GM18873 (cell line): ENCODE results near the gene CSAG3.
"Not testable (repeated sequence)": the region's sequence is repeated elsewhere in the genome, so short reads cannot be mapped to it uniquely, and the experiment has no call there.

Experiments
- ATAC-seq: cut with Tn5 transposase; IDR thresholded peaks from one replicate; pipeline ENCODE4 v1.9.1; 2021; ENCODE audit warnings: mild to moderate bottlenecking, moderate library complexity, moderate number of reproducible peaks; ENCODE audit not compliant: unreplicated experiment, low FRiP score

Gene CSAG3

DNA sequence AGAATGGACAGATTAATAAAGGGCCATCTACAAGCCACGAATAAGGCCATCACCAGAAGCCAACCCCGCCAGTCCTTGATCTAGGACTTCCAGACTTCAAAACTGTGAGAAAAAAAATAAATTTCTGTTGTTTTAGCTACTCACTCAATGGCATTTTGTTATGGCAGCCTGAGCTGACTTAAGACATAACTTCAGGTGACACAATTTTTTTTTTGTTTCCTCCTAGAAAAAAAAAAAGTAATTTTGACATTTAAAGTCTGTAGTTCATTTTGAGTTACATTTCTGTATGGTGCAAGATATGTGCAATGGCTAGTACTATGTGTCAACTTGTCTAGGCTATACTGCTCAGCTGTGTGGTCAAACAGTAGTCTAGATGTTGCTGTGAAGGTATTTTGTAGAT lies at the start of gene CSAG3:
CSAG3 (plus strand) TSS at position 301 of the 400 bp plus-strand sequence.
- ATAC-seq = not testable (repeated sequence)

DNA sequence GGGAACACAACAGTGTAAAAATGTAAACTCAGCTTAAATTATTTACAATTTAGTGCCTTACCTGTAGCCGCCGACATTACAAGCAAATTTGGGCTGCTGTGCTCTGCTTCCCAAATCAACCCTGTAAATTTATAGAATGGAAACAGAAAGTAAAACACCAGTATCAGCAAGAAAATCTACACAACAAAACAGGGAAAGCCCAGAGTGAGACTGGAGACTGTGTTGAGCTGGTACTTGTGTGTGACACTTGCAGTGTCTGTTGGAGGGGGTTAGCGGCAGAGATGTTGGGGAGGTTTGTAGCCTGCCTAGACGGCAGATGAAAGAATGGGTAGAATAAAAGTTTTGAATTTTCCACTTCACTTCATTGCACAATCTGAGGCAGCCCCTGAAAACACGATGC lies 45.8 kb upstream of the CSAG3 start:
- not testable (repeated sequence) for ATAC-seq

GRCh38 chrX:152713815-152714787 lies 44.9 kb upstream of the CSAG3 start, which contains the start of gene MAGEA2B:
Gene MAGEA2B, plus strand, starts transcription at chrX:152714628. Its CDS starts 2,479 bp downstream, at chrX:152717107.
- not testable (repeated sequence) for ATAC-seq

DNA sequence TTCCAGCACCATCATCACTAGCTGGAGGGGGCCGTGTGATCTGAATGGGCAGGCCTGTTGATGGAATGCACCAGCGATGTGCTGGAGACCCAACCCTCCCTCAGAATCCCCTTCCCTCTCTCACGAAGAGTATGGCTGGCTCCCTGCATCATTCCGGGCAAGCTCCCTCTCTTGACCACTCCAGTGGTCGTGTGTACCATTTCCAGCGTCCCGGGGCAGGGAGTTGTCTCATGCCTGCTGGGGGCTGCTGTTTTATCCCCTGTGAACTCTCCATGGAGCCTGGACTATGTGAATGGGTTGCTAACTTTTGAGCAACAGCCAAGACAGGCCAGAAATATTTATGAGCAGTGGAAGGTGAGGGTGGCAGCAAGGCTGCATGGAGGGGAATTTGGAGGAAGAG lies 33.6 kb upstream of the CSAG3 start:
- no peak for ATAC-seq

- no peak for ATAC-seq
These were observed 25.6 kb upstream of the CSAG3 start, which contains the start of the genes CSAG1 and MAGEA12 for GRCh38 chrX:152733261-152733975. Gene CSAG1, minus strand, starts transcription at chrX:152733721. Its CDS starts 1,261 bp downstream, at chrX:152732460. Gene MAGEA12, plus strand, starts transcription at chrX:152733757. Its CDS starts 2,405 bp downstream, at chrX:152736162.

GRCh38 chrX:152734143-152734858 lies 24.7 kb upstream of the CSAG3 start:
- not testable (repeated sequence) for ATAC-seq

DNA sequence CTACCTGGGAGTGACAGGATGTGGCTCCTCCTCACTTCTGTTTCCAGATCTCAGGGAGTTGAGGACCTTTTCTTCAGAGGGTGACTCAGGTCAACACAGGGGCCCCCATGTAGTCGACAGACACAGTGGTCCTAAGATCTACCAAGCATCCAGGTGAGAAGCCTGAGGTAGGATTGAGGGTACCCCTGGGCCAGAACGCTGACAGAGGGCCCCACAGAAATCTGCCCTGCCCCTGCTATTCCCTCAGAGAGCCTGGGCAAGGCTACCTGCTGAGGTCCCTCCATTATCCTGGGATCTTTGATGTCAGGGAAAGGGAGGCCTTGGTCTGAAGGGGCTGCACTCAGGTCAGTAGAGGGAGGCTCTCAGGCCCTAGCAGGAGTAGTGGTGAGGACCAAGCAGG lies 23.9 kb upstream of the CSAG3 start:
- ATAC-seq = no peak

GRCh38 chrX:152735860-152736511 lies 23.0 kb upstream of the CSAG3 start:
- ATAC-seq = no peak

DNA sequence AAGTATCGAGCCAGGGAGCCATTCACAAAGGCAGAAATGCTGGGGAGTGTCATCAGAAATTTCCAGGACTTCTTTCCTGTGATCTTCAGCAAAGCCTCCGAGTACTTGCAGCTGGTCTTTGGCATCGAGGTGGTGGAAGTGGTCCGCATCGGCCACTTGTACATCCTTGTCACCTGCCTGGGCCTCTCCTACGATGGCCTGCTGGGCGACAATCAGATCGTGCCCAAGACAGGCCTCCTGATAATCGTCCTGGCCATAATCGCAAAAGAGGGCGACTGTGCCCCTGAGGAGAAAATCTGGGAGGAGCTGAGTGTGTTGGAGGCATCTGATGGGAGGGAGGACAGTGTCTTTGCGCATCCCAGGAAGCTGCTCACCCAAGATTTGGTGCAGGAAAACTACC lies 22.5 kb upstream of the CSAG3 start:
- ATAC-seq = not testable (repeated sequence)

DNA sequence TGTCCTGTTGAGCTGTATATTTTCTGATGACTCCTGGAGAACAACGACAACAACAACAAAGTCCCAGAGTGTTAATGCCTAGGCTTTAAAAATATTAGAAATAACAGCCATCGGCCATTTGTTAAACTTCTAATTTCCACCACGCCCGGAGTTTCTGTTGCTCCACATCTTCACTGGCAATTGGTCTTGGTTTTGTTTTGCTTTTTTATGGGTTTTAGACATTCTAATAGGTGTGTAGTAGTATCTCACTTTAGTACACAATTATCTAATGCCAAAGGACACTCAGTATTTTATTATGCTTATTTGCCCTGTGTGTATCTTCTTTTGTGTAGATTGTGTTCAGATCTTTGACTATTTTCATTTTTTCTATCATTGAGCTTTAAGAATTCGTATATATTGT lies 20.5 kb upstream of the CSAG3 start:
- ATAC-seq = no peak

GRCh38 chrX:152753686-152754650 lies 5.0 kb upstream of the CSAG3 start, which contains the start of gene MAGEA2:
Gene MAGEA2, minus strand, starts transcription at chrX:152753842. Its CDS starts 2,479 bp downstream, at chrX:152751363.
- ATAC-seq = not testable (repeated sequence)

- not testable (repeated sequence) for ATAC-seq
These were observed 4.1 kb upstream of the CSAG3 start for GRCh38 chrX:152754871-152755270.

DNA sequence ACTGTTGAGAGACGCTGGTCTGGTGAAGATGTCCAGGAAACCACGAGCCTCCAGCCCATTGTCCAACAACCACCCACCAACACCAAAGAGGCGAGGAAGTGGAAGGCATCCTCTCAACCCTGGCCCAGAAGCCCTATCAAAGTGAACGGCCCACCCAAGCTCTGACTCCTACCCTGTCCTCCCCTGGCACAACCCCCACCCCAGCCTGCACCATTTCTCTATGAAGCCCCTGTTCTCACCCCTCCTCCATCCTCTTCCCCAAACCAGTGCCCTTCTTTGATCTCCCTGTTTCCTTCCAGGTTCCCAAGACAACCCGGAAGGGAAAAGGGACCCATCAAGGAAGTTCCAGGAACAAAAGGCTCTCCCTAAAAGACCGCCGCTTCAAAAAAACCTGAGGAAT lies 526 bp downstream of the CSAG3 start:
- ATAC-seq = not testable (repeated sequence)

- not testable (repeated sequence) for ATAC-seq
These were observed 2.6 kb downstream of the CSAG3 start for GRCh38 chrX:152761582-152761981.

- not testable (repeated sequence) for ATAC-seq
These were observed 7.5 kb downstream of the CSAG3 start for GRCh38 chrX:152766562-152766961.

DNA sequence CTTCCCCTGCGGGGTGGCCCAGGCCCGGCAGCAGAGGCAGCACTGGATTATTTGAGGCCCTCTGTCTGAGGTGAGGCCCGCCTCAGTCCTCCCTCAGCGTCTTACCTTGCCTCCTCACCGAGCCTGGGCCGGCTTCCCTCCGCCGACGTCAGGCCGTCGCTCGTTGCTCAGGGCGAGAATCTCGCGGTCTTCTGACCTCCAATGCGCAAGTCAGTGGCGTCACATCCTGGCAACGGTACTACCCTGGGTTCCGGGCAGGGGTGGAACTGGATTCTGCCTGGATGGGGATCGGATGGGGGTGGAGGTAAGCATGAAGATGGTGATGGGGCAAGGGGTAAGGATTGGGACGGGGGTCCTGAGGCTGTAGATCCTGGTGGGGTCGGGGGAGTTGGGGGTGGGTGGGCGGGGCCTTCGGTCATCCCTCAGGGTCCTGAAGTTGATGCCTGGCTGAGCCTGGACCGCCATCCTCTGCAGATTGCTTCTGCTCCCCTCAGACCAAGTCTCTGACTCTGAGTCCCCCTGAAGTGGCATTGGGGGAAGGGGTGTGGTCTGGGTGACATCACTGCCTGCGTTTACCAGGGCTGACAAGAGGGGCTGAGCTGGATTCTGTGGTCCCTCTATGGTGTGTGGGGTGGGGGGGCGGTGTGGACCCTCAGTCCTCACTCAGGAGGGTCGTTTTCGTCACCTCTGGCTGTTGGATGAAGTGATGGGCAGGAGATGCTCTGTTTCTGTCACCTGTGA lies 10.7 kb downstream of the CSAG3 start, which contains the start of gene MAGEA6:
MAGEA6 (minus strand) TSS at position 141 of the 741 bp plus-strand sequence. CDS start 2,039 bp downstream, outside the sequence.
- not testable (repeated sequence) for ATAC-seq

GRCh38 chrX:152787062-152787461 lies 28.0 kb downstream of the CSAG3 start:
- ATAC-seq = peak; percentile 67

GRCh38 chrX:152798945-152799344 lies 39.9 kb downstream of the CSAG3 start:
- ATAC-seq = no peak
